ENCODE results near the gene SLC27A2.

Gene SLC27A2

GRCh38 chr15:50192926-50193620 lies 11.1 kb downstream of the SLC27A2 start:
- no peak for DNase-seq

GRCh38 chr15:50202003-50202402 lies 20.0 kb downstream of the SLC27A2 start:
- no peak for DNase-seq

GRCh38 chr15:50206020-50206419 lies 24.0 kb downstream of the SLC27A2 start:
- no peak for DNase-seq

DNA sequence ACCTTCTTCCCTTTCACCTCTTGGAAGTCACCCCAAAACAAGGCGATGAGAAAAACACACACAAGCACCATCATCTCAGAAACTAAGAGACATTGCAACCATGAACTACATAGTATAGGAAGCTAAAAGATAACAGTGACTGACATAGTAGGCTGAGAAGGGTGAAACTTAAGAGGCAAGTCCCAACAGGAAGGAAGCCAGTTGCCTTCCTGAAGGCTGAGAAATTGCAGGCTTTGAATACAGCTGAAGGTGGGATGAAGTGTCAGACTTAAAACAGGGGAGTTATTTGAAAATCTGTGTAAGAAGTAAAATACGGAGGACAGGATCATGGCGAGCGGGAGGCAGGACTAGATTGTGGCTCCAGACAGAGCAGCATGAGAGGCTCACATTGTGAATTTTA lies 27.8 kb downstream of the SLC27A2 start:
- peak; percentile 15 for DNase-seq

- peak; percentile 78 for DNase-seq
Observed at GRCh38 chr15:50210462-50211157, 28.6 kb downstream of the SLC27A2 start.

DNA sequence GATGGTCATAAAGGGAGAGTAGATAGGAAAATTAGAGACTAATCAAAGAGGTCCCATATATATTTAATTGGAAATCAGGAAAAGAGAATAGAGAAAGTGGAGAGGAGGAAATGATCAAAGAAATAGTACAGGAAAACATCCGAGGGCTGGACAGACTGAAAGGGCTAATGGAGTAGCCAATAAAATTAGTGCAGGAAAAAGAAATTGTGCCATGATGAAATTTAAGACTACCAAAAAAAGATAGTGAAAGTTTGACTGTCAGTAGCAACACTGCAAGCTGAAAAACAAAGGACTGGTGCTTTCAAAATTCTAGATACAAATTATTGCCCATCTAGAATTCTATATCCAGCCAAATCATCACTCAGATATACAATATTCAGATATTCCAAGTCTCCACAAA lies 36.3 kb downstream of the SLC27A2 start:
- DNase-seq: no peak

GRCh38 chr15:50218691-50219090 lies 36.7 kb downstream of the SLC27A2 start:
- DNase-seq: no peak

- DNase-seq: peak; percentile 61
Observed at GRCh38 chr15:50219820-50220219, 37.8 kb downstream of the SLC27A2 start.

DNA sequence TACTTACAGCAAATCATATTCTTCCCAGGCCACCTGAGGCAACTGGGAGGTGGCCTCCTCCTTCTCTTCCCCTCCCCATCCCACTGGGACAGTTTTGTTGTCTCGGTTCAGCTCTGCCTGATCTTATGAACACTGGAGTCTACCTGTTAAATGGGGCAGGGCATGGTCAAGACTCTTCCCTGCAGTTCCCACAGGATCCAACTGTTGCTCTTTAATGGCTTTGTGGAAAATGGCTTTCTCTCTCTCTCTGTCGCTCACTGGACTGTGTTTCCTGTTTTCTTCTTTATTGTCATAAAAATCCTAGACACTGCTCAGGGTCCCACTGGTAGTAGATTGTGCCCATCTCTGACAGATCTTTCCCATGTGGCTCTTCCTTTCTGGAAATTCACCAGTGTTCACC lies 40.2 kb downstream of the SLC27A2 start:
- DNase-seq: no peak

DNA sequence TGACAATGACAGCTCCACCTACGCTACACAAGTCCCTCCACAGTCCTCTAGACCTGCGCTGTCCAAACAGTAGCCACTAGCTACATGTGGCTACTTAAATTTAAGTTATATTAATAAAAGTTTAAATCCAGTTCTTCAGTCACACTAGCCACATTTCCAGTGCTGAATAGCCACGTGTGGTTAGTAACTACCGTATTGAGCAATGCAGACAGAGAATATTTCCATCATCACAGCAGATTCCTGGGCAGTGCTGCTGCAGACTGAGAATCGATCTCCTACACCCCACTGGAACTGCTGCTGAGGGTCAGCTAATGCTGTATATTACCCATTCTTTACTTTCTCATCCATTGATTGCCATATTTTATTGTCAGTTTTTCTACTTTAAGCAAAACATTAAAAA lies 42.6 kb downstream of the SLC27A2 start:
- DNase-seq: no peak

DNA sequence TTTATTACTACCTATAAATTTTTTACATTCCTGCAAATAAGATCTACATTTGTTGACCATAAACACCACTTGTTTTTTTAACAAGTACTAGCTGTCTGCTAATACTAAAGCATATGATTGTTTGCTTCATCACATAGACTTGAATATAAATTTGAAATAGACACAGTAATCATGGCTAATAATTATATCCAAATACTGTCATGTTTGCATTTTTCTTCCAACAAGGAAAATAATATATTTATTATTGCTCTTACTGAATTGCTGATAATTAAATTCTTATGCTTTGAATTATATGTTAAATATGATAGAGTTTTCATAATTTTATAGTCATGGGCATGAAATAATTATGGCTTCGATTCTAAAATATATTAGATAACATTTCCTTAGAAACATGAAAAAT lies 43.1 kb downstream of the SLC27A2 start:
- no peak for DNase-seq

- DNase-seq: no peak
Observed at GRCh38 chr15:50225938-50226337, 43.9 kb downstream of the SLC27A2 start.

DNA sequence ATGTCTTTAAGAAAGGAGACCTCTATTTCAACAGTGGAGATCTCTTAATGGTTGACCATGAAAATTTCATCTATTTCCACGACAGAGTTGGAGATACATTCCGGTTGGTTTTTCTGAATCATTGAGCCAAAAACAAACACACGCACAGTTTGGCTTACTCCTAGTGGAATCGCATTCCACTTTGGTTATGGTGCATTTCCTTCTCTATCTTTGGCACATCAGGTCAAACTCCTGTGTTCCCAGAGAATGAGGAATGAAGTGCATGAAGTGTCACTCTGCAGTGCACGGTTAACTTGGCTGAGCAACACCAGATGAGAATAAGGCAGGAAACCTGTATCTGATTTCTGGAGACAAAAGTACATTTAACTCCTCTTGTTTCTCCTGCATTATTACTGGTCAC lies 45.1 kb downstream of the SLC27A2 start:
- no peak for DNase-seq

DNA sequence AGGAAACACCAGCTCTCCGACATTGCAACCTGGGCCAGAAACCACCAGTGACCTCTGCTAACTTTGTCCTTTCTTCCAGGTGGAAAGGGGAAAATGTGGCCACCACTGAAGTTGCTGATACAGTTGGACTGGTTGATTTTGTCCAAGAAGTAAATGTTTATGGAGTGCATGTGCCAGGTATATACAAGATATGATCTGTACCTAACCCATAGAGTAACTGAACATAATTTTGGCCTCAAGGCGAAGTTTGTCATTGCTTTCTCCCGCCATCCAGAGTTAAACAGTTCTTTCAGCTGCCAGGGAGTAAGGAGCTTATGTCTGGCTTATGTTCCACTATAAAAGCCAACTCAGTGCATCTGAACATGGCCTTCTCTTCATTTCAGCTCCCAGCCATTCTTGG lies 46.9 kb downstream of the SLC27A2 start:
- no peak for DNase-seq

GRCh38 chr15:50229336-50229735 lies 47.3 kb downstream of the SLC27A2 start:
- no peak for DNase-seq

- DNase-seq: no peak
Observed at GRCh38 chr15:50231761-50232160, 49.8 kb downstream of the SLC27A2 start.

DNA sequence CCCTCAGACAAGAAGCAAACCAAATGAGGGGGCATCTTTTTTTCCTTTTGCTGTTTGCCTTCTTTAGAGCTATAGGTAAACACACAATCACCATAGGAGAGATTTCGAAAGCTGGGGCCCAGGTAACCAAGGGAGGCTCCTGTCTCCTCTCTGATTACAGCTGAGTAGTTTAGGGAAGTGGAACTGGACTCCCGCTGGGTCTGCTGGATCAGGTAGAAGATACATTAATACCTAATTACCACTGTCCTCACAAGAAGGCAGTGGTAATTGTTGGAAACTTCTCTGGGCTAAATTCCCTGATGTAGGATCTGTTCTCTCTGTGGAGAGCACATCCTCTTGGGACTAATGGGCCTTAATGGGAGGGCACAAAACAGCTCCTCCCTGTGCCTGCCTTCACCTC lies 50.8 kb downstream of the SLC27A2 start:
- no peak for DNase-seq

GRCh38 chr15:50233192-50233736 lies 51.3 kb downstream of the SLC27A2 start:
- no peak for DNase-seq

DNA sequence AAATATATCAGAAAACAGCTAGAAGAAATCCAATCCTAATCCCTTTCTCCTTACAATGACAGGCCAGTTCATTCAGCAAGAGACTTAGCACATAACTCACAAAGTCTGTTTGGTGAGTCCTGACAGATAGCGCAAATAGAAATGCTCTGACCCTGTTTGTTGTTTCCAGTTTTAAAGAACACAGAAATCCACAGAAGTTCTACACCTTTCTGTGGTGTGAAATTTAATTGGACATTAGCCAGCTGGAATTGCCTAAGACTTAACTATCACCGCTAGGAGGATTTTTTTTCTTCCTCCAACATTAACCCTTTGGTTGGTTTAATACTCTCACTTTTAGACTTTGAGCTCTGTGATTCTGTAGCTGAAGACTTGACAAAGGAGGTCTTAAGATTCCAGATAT lies 52.8 kb downstream of the SLC27A2 start:
- no peak for DNase-seq

DNA sequence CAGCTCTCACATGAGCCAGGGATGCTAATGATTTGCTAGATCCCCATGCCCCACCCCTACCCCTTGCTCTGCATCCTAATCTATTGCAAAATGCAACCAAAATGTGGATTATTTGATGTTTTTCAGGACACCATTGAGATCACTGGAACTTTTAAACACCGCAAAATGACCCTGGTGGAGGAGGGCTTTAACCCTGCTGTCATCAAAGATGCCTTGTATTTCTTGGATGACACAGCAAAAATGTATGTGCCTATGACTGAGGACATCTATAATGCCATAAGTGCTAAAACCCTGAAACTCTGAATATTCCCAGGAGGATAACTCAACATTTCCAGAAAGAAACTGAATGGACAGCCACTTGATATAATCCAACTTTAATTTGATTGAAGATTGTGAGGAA lies 53.8 kb downstream of the SLC27A2 start:
- DNase-seq: no peak

- no peak for DNase-seq
Observed at GRCh38 chr15:50236433-50236832, 54.4 kb downstream of the SLC27A2 start.

DNA sequence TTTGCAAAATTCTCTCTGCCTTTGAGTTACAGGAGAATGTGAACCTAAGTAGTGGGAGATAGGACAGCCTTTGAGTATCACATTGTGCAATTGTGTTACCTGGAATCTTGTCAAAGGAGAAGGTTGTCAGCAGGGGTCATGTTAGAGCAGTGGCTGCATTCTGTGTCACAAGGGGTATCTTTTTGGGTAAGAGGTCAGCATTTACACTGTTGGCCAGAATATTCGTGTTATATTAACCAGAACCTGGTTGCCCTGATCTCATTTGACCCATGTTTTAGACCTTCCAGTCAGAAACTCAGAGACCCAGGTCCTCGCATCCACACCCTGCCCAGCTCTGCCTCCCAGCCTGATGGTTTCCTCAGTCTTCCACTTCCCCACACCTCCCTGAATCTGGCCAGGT lies 56.3 kb downstream of the SLC27A2 start:
- DNase-seq: no peak

DNA sequence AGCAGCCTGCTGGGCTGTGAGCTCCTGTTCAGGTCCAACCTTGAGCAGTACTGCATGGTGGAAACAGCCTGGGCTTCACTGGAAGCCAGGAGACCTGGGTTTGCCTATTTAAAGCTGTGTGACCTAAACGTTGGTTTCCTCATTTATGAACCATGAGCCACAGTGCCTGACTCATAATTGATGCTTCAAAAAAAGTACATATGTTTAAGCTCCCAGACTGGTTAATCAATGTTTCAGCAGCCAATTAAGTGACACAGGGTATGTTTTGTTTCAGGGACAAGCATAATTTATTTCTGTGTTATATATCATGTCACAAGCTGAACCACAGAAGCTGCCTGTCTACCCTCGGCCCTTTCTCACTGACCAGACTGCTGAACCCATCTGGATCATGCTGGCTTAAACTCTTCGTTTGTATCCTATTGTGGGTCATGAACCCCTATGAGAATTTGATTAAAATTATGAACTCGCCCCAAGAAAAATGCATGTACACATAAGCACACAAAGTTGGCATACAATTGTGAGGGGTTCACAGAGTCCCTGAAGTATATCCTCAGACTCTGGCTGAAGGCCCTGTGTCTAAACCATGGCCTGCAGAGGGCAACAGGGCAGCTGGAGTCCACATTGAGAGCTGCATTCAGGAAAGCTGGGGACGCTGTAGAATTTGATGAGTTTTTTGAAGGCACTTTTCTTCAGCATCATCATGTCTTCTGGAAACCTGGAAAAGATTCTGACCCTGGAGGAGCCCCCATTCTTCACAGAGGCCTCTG lies 59.9 kb downstream of the SLC27A2 start:
- no peak for DNase-seq

DNA sequence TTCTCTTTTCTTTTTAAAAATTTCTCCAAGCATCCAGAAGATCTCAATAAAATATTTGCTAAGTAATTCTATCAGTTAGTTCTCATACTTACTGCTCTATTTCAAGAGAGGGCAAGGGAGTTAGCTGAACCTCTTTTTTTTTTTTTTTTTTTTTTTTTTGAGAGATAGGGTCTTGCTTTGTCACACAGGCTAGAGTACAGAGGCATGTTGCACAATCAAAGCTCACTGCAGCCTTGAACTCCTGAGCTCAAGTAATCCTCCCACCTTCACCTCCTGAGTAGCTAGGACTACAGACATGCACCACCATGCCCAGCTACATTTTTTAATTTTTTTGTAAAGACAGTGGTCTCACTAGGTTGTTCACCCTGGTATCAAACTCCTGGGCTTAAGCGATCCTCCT lies 62.2 kb downstream of the SLC27A2 start:
- DNase-seq: no peak
